ENCODE measurements around the gene MAPK9. TPM values are rescaled to one million over a fixed set of nuclear protein-coding genes. Genes with fewer than 3 reads are reported as not detected.

The MAPK9 gene
- total RNA-seq, 1 donor from 2014 or later, result 12.9 TPM

DNA sequence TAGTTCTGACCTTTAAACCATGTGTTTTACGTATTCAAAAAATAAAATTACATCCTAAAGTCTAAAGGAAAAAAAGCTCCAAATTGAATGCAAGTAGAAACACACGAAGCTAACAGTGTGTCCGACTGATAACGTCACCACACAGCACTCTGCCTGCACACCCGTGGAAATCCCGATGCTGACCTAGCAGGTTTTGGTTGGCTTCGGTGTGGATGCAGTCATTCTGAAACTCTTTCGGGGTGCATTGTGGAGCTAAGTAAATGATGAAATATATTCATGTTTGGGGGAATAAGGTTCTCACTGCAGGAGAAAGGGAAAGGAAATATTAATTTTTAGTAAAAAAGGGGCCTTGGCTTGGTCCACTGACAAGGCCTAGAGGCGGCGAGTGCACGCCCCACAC, 84.9 kb downstream of the MAPK9 start:
- Histone ChIP-seq H3K27me3 (no peaks in the 10 kb centered on the region), H3K4me3 (no peak overlapping the region), H3K9me3 (no peaks in the 10 kb centered on the region), H3K27ac (no peak overlapping the region), H3K36me3 (no peaks in the 10 kb centered on the region), H3K4me1 (no peaks in the 10 kb centered on the region)
- DNase-seq (ENCODE audit: low spot score in 2 of 2), result no peak
- intact Hi-C loops (cut with DNase I), result no loop called here
- TF ChIP-seq, protein P1, sequence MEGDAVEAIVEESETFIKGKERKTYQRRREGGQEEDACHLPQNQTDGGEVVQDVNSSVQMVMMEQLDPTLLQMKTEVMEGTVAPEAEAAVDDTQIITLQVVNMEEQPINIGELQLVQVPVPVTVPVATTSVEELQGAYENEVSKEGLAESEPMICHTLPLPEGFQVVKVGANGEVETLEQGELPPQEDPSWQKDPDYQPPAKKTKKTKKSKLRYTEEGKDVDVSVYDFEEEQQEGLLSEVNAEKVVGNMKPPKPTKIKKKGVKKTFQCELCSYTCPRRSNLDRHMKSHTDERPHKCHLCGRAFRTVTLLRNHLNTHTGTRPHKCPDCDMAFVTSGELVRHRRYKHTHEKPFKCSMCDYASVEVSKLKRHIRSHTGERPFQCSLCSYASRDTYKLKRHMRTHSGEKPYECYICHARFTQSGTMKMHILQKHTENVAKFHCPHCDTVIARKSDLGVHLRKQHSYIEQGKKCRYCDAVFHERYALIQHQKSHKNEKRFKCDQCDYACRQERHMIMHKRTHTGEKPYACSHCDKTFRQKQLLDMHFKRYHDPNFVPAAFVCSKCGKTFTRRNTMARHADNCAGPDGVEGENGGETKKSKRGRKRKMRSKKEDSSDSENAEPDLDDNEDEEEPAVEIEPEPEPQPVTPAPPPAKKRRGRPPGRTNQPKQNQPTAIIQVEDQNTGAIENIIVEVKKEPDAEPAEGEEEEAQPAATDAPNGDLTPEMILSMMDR (IDR thresholded peaks at IDR 0.05), result no peak

DNA sequence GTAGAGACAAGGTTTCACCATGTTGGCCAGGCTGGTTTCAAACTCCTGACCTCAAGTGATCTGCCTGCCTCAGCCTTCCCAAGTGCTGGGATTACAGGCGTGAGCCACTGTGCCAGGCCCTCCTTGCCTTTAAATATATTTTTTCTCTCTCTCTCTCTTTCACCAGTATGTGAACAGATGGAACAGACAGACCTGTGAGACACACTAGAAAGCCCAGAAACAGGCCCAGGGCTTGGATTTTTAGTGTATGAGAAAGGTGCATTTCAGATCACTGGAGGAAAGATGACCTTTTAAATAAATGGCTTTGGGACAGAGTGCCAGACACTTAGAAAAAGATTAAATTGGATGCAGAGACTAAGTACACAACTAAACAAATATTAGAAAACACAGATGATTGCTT, 86.0 kb downstream of the MAPK9 start:
- Histone ChIP-seq H3K27ac (no peak overlapping the region), H3K4me1 (no peaks in the 10 kb centered on the region), H3K9me3 (no peaks in the 10 kb centered on the region), H3K27me3 (no peaks in the 10 kb centered on the region), H3K4me3 (no peak overlapping the region), H3K36me3 (no peaks in the 10 kb centered on the region)
- DNase-seq (ENCODE audit: low spot score in 2 of 2), result no peak
- TF ChIP-seq, protein P1 (IDR thresholded peaks at IDR 0.05), result no peak
- intact Hi-C loops (cut with DNase I), result no loop called here

DNA sequence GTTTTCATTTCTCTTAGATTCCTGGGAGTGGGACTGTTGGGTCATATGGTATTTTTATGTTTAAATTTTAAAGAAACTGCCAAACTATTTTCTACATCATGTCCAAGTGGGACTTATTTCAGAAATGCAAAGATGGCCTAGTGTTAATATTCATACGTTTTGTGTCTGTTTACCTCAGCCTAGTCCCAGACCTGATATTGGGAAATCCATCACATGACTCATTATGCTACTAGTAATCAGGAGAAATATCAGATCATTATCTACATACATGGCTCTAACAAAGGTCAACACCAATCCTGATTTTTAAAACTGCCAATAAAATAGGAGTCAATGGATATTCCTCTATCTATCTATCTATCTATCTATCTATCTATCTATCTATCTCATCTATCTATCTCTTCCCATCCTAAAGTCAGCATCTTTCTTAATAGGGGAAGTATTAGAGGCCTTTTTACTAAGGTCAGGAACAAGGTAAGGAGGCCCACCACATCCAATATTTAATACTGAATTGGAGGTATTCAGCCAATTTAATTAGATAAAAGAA, 87.5 kb downstream of the MAPK9 start:
- intact Hi-C loops (cut with DNase I), result no loop called here
- Histone ChIP-seq H3K4me1 (no peaks in the 10 kb centered on the region), H3K36me3 (no peaks in the 10 kb centered on the region), H3K27ac (no peak overlapping the region), H3K27me3 (no peaks in the 10 kb centered on the region), H3K4me3 (no peak overlapping the region), H3K9me3 (no peaks in the 10 kb centered on the region)
- TF ChIP-seq, protein P1 (IDR thresholded peaks at IDR 0.05), result no peak
- no peak for DNase-seq (ENCODE audit: low spot score in 2 of 2)

DNA sequence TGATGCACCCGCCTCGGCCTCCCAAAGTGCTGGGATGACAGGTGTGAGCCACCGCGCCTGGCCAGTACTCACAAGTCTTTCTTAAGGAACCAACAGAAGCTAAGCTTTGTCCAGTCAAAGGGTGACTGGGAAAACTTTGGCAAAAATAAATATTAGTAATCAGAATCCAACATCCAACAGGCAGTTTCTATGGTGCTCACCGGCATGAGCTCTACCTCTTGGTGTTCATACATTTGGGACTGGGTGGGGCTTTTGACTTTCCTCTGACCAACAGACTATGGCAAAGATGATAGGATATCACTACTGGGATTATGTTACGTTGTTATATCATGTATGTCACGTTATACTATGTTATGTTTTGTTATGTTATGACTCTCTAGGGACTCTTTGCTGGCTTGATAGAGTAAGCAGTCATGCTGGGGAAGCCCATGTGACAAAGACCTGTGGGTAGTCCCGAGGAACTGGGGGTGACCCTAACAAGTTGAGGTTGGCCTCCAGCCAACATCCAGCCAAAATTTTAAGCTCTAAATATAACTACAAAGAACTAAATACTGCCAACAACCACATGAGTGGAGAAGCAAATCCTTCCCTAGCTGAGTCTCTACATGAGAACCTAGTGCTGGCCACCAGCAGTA, 88.8 kb downstream of the MAPK9 start:
- no peak overlapping the region for H3K4me3 ChIP-seq
- H3K27ac ChIP-seq, result no peak overlapping the region

DNA sequence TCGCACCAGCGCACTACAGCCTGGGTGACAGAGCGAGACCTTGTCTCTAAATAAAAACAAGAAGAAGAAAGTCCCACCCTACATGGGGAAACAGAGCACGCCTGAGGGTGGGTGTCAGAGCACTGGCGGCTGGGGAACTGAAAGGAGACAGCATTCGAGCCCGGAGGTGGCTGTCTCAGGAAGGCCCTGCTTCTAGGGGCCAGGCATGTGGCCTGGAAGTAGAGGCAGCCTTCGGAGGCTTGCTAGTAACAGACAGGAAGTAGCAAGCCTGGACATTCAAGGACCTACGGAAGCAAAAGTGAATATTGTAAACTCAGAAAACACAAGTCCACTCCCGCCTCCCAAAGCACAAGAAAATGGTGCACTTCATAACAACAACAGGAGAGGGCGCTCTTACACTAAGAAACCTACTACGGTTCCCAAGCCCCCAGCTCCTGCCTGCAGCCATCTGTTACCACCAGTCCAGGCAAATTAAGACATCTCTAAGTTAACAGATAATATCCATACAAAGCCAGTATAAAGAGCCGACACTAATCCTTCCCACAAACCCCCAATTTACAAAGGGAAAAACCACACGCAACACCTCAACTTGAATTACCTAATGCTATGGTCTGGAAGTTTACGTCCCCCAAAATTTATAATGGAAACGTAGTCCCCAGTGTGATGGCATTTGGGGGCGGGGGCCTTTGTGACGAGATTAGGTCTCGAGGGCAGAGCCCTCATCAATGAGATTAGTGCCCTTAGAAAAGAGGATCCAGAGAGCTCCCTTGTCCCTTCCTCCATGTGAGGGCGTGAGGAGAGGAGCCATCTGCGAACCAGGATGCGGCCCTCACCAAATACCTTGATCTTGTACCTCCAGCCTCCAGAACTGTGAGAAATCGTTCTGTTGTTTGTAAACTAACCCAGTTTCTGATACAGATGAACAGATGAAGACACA, 90.6 kb downstream of the MAPK9 start:
- H3K27me3 ChIP-seq, result no peaks in the 10 kb centered on the region
- intact Hi-C loops (cut with DNase I), result no loop called here
- TF ChIP-seq, protein P1 (IDR thresholded peaks at IDR 0.05), result no peak
- no peaks in the 10 kb centered on the region for H3K36me3 ChIP-seq
- no peaks in the 10 kb centered on the region for H3K4me1 ChIP-seq
- no peak for DNase-seq (ENCODE audit: low spot score in 2 of 2)
- no peak overlapping the region for H3K27ac ChIP-seq
- H3K9me3 ChIP-seq, result no peaks in the 10 kb centered on the region
- H3K4me3 ChIP-seq, result no peak overlapping the region

More for the DNA sequence above, 88.8 kb downstream of the MAPK9 start:
- intact Hi-C loops (cut with DNase I), result no loop called here
- Histone ChIP-seq H3K27me3 (no peaks in the 10 kb centered on the region), H3K9me3 (no peaks in the 10 kb centered on the region), H3K4me1 (no peaks in the 10 kb centered on the region), H3K36me3 (no peaks in the 10 kb centered on the region)
- TF ChIP-seq, protein P1 (IDR thresholded peaks at IDR 0.05), result no peak
- DNase-seq (ENCODE audit: low spot score in 2 of 2), result no peak
